HG02642 (cell line): Measurements from ENCODE around the gene MT1B.
A peak's percentile ranks its signal among the peaks of the same experiment; 100 is the strongest.
"Not testable (repeated sequence)": the region's sequence is repeated elsewhere in the genome, so short reads cannot be mapped to it uniquely, and the experiment has no call there.

Experiments used
- ATAC-seq: cut with Tn5 transposase; IDR thresholded peaks from one replicate; pipeline ENCODE4 v1.9.1; 2021; ENCODE audit warnings: mild to moderate bottlenecking; ENCODE audit not compliant: unreplicated experiment, poor library complexity

The MT1B gene

DNA sequence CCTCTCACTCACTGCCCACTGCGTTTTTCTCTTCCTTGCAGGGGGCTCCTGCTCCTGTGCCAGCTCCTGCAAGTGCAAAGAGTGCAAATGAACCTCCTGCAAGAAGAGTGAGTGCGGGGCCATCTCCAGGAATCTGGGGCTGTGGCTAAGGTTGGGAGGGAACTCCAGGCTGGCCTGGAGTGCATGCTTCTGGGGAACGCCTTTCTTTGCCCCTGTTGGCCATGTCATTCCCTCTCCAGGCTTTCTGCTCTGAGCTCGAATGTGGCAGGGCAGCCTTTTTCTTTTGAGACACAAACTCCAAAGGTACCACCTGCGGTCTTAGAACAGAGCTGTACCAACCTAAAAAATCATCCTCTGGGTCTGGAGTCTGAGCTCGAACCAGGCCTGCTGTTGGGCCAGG is 33.5 kb upstream of the MT1B start:
- no peak for ATAC-seq

DNA sequence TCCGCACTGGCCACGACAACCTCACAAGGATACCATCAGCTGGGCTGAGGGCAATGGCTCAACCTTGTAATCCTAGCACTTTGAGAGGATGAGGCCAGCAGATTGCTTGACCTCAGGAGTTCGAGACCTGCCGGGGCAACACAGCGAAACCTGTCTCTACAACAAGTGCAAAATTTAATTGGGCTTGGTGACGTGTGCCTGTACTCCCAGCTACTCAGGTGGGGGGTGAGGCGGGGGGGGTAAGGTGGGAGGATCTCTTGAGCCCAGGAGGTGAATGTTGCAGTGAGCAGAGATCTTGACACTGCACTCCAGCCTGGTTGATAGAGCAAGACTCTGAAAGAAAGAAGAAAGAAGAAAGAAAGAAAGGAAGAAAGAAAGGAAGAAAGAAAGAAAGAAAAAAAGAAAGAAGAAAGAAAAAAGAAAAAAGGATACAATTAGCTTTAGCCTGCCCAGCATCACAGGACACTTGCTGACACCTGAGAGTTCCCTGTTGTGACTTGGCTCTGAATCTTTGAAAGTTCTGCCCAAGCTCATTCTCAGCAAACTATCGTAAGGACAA is 31.3 kb upstream of the MT1B start:
- ATAC-seq: no peak

DNA sequence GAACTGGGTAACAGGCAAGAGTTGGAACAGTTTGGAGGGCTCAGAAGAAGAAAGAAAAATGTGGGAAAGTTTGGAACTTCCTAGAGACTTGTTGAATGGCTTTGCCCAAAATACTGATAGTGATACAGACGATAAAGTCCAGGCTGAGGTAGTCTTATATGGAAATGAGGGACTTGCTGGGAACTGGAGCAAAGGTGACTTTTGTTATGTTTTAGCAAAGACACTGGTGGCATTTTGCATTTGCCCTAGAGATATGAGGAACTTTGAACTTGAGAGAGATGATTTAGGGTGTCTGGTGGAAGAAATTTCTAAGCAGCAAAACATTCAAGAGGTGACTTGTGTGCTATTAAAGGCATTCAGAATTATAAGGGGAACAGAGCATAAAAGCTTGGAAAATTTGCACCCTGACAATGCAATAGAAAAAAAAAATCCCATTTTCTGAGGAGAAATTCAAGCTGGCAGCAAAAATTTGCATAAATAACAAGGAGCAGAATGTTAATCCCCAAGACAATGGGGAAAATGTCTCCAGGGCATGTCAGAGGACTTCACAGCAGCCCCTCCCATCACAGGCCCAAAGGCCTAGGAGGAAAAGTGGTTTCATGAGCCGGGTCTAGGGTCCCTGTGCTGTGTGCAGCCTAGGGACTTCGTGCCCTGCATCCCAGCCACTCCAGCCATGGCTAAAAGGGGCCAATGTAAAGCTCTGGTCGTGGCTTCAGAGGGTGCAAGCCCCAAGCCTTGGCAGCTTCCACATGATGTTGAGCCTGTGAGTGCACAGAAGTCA is 29.8 kb upstream of the MT1B start:
- ATAC-seq: not testable (repeated sequence)

DNA sequence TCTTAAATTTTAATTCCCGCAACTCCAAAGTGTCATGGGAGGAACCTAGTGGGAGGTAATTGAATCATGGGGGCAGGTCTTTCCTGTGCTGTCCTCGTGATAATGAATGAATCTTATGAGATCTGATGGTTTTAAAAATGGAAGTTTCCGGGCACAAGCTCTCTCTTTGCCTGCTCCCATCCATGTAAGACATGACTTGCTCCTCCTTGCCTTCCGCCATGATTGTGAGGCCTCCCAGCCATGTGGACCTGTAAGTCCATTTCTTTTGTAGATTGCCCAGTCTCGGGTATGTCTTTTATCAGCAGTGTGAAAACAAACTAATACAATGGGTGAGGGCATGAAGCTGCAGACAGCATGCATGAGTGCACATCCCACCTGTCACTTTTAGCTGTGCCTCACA is 28.5 kb upstream of the MT1B start:
- ATAC-seq: not testable (repeated sequence)

DNA sequence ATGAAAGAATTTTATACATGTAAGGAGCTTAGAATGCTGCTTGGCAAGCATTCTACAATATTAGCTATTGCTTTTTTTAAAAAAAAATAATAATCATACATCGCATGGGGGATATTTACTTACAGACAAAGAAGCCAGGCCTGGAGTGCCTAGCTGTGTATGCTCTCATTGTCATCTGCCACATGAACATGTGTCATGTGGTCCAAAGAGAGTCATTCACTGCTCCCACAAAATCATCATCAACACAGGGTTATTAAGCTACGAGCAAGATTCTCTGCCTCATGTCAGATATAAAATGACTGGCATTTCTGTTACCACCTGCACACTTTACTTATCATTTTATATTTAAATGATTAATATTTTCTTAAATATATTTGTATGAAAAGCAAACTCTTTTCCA is 28.0 kb upstream of the MT1B start:
- no peak for ATAC-seq

DNA sequence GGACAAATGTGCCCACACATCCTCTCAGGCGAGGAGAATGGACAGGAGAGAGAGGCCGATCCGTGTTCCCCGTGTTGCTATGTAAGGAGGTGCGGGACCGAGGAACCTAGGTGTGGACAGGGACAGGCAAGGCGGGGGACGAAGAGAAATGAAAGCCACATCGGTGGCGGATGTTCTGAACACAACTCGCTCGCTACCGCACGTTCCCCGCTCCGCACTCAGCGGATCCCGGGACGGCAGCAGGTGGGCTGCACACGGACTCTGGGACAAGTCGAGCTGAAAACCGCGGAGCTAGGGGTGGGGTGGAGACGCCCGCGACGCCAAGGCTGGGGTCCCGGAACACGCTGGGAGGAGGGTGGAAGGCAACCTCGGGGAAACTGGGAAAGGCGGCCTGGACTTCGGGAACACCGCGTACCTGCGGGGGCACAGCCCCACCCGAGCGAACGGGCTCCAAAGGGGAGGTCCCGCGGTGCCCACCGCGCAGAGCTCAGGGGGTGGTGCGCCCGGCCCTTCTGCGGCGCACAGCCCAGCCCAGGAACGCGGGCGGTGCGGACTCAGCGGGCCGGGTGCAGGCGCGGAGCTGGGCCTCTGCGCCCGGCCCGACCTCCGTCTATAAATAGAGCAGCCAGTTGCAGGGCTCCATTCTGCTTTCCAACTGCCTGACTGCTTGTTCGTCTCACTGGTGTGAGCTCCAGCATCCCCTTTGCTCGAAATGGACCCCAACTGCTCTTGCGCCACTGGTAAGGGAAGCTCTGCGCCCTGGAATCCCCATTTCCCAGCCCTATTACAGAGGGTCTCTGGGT is 26.3 kb upstream of the MT1B start, which contains the start of gene MT1E:
MT1E (plus strand) TSS at position 642 of the 803 bp plus-strand sequence; CDS start at position 713, 71 bp downstream.
- ATAC-seq: peak; percentile 63

GRCh38 chr16:56625943-56626654 is 25.6 kb upstream of the MT1B start:
- ATAC-seq: peak; percentile 5

DNA sequence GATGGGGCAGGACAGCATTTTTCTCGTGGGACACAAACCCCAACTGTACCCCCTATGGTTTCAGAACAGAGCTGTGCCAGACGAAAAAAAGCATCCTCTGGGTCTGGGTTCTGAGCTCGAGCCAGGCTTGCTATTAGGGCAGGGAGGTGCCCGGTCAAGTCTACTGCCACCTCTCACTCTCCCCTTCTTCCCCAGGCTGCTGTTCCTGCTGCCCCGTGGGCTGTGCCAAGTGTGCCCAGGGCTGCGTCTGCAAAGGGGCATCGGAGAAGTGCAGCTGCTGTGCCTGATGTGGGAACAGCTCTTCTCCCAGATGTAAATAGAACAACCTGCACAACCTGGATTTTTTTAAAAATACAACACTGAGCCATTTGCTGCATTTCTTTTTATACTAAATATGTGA is 25.0 kb upstream of the MT1B start:
- ATAC-seq: no peak

GRCh38 chr16:56628486-56629350 is 23.0 kb upstream of the MT1B start:
- ATAC-seq: no peak

DNA sequence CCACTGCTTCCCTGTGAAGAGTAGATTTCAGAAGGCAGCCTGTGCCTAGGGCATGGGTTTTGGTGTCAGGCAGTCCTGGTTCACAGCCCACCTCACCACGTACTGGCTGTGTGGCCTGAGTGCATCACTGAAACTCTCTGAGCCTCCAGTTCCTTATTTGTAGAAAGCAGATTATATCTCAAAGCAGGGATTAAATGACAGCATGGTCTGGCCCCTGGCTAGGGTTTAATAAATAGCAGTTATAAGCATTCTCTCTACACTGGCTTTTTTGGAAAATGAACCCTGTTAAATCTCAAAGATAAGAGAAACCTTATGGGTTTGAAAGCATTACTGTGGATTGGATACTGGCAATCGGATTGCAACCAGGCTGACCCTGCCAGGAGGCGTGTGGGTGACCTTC is 22.2 kb upstream of the MT1B start:
- no peak for ATAC-seq

- peak; percentile 80 for ATAC-seq
Observed at GRCh38 chr16:56630134-56630533, 21.6 kb upstream of the MT1B start.

DNA sequence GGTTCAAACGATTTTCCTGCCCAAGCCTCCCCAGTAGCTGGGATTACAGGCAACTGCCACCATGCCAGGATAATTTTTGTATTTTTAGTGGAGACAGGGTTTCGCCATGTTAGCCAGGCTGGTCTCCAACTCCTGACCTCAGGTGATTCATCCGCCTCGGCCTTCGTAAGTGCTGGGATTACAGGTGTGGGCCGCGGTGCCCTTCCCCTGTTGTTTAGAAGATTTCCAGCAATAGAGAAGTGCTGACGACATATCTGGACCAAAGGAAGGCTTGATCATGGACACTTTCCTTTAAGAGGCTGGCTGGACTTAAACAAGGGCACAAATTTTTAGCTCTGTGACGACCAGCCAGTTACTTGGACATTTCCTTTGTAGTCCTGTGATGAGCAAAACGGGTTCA is 20.5 kb upstream of the MT1B start:
- no peak for ATAC-seq

- no peak for ATAC-seq
Observed at GRCh38 chr16:56631832-56632155, 19.9 kb upstream of the MT1B start.

DNA sequence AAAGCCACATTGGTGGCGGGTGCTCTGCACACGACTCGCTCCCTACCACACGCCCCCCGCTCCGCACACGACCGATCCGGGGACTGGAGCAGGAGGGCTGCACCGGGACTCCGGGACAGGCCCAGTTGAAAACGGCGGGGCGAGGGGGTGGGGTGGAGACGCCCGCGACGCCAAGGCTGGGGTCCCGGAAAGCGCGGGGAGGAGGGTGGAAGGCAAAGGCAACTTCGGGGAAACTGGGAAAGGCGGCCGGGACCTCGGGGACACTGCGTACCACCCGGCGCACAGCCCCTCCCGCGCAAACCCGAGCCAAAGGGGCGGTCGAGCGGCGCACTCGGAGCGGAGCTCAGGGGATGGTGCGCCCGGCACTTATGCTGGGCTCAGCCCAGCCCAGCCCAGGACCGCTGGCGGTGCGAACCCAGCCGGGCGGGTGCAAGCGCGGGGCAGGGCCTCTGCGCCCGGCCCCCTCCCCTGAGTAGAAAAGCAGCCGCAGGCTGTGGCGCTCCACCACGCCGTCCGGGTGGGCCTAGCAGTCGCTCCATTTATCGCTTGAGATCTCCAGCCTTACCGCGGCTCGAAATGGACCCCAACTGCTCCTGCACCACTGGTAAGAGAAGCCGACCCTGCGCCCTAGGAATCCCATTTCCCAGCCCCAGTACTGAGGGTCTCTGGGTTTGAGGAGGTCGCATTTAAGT is 19.4 kb upstream of the MT1B start, which contains the start of gene MT1M:
MT1M (plus strand) TSS at position 504 of the 692 bp plus-strand sequence; CDS start at position 577, 73 bp downstream.
- ATAC-seq: no peak

DNA sequence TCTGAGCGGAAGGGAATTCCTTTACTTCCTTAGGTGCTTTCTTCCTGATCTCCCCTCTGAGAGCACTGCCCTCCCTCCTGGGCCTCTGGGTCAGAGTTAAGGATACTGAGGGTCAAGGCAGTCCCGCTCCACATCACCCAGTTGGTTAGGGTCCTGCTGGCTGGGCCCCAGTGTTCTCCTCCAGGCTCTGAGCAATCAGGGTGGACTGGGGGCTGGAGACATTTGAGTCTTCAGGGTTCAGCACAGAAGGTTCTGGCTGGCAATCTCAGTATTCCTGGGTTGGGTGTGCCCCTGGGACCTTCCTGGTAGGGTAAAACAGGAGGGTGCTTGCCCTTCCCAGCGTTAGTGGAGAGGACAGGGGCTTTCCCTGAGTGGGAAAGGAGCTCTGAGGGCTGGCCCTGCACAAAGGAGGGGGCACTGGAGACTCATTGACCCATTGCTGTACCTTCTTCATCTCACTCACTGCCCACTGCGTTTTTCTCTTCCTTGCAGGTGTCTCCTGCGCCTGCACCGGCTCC is 18.8 kb upstream of the MT1B start:
- no peak for ATAC-seq

DNA sequence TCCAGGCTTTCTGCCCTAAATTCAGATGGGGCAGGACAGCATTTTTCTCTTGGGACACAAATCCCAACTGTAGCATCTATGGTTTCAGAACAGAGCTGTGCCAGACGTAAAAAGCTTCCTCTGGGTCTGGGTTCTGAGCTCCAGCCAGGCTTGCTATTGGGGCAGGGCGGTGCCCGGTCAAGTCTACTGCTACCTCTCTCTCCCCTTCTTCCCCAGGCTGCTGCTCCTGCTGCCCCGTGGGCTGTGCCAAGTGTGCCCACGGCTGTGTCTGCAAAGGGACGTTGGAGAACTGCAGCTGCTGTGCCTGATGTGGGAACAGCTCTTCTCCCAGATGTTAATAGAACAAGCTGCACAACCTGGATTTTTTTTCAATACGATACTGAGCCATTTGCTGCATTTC is 18.2 kb upstream of the MT1B start:
- no peak for ATAC-seq

DNA sequence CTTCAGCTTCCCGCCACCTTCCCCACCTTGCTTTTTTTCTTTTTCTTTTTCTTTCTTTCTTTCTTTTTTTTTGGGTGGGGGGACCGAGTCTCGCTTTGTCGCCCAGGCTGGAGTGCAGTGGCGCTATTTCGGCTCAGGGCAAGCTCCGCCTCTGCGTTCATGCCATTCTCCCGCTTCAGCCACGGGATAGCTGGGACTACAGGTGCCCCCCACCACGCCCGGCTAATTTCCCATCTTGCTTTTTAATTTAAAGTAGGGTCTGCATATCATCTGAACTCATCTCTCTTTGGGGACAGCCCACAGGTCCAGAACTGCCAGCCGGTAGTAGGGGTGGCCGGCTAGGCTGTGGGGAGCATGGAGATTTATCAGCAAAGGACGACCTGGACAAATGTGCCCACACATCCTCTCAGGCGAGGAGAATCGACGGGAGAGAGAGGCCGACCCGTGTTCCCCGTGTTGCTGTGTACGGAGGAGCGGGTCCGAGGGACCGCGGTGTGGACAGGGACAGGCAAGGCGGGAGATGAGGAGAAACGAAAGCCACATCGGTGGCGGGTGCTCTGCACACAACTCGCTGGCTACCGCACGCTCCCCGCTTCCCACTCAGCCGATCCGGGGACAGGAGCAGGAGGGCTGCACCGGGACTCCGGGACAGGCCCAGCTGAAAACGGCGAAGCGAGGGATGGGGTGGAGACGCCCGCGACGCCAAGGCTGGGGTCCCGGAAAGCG is 16.8 kb upstream of the MT1B start:
- no peak for ATAC-seq

GRCh38 chr16:56635441-56635967 is 16.2 kb upstream of the MT1B start:
- ATAC-seq: no peak
